Measurements from ENCODE around the gene BMP5.

DNA sequence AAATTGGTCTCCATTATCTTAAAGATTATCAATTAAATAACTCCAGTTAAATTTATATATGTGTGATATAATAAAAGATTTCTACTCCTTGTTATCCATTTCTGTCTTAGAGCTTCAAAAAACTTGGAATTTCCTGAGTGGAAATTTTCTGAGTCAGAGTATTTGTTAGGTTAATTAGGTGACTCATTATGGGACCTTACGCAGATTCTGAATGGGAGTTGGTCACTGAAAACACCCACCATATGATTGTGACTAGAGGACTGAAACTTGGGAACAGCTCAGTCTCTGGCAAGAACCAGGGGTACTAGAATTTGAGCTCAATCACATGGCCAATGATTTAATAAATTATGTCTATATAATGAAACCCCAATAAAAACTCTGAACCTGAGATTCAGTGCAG is 171.0 kb downstream of the BMP5 start:
- TF ChIP-seq POLR2A (IDR thresholded peaks at IDR 0.05): no peak
- TF ChIP-seq, protein P1, sequence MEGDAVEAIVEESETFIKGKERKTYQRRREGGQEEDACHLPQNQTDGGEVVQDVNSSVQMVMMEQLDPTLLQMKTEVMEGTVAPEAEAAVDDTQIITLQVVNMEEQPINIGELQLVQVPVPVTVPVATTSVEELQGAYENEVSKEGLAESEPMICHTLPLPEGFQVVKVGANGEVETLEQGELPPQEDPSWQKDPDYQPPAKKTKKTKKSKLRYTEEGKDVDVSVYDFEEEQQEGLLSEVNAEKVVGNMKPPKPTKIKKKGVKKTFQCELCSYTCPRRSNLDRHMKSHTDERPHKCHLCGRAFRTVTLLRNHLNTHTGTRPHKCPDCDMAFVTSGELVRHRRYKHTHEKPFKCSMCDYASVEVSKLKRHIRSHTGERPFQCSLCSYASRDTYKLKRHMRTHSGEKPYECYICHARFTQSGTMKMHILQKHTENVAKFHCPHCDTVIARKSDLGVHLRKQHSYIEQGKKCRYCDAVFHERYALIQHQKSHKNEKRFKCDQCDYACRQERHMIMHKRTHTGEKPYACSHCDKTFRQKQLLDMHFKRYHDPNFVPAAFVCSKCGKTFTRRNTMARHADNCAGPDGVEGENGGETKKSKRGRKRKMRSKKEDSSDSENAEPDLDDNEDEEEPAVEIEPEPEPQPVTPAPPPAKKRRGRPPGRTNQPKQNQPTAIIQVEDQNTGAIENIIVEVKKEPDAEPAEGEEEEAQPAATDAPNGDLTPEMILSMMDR (IDR thresholded peaks at IDR 0.05): no peak

Measured in ovary (tissue), 3 donors.